ENCODE measurements around the gene RIC3.

RIC3 gene

GRCh38 chr11:8082391-8083087 lies 86.3 kb downstream of the RIC3 start:
- Mint-ChIP-seq H3K4me1 (peaks cover 0 to 3% of the 10 kb centered on the region in 2 donors), H3K27ac (no peak overlapping the region), H3K27me3 (peaks cover 77 to 85% of the 10 kb centered on the region in 2 donors), H3K9me3 (peaks cover 0 to 3% of the 10 kb centered on the region in 2 donors), H3K4me3 (no peak overlapping the region), H3K36me3 (no peaks in the 10 kb centered on the region)
- ATAC-seq (replicated peaks), result no peak
- no peak for DNase-seq

GRCh38 chr11:8081591-8082250 lies 87.1 kb downstream of the RIC3 start:
- Mint-ChIP-seq H3K4me3 (peak overlapping the region; percentile 15 to 60), H3K27ac (no peak overlapping the region), H3K36me3 (no peaks in the 10 kb centered on the region), H3K4me1 (peaks cover 0 to 3% of the 10 kb centered on the region in 2 donors), H3K27me3 (peaks cover 75 to 84% of the 10 kb centered on the region in 2 donors), H3K9me3 (peaks cover 0 to 3% of the 10 kb centered on the region in 2 donors)
- DNase-seq (no peak), ATAC-seq (replicated peaks) (peak; percentile 17 to 28)

DNA sequence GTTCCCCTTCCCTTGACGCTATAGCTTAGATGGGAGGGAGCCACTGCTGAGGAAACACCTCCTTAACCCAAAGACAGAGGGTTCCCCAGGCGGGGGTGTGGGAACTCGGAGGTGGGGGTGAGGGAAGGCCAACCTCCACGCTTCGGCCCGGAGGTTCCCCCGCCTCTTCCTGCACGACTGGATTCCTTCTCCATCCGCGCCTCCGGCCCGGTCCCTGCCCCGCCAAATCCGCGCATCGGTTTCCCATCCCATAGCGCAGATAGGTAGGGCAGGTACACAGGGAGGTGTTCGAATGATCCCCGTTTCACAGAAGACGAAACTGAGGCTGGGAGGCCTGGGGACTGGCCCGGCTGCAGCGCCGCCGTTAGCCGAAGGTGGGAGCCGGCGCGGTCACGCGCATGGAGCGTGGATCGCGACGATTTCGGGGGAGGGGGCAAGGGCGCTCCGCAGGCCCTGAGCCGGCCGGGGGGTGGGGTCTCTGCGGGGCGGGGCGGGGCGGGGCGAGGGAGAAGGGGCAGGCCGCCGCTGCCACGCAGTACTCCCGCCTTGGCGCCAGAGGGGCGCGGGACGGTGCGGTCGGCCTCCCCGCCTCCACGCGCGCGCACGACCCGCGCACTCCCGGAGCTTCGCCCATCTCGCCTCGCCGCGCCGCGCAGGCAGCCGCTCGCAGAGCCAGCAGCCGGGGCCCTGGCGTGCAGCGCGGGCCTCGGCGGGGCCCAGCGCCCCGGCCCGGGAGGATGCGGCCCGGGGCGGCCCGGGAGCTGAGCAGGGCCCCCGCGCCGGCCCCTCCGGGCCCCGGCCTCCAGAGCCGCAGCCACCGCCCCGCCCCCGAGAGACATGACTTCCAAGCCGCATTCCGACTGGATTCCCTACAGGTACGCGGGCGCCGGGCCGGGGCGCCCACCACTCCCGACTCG lies 87.9 kb downstream of the RIC3 start, which contains the start of gene TUB:
TUB (plus strand) TSS at position 538 of the 917 bp plus-strand sequence; CDS start at position 838, 300 bp downstream.
- no peak for DNase-seq
- peaks cover 0 to 3% of the 10 kb centered on the region in 2 donors for H3K4me1 Mint-ChIP-seq
- H3K36me3 Mint-ChIP-seq, result no peaks in the 10 kb centered on the region
- peaks cover 67 to 81% of the 10 kb centered on the region in 2 donors for H3K27me3 Mint-ChIP-seq
- peaks cover 0 to 3% of the 10 kb centered on the region in 2 donors for H3K9me3 Mint-ChIP-seq
- ATAC-seq (replicated peaks), result peak; percentile 52 to 58
- H3K4me3 Mint-ChIP-seq, result peak within 1 kb of the TSS; percentile 63 to 74
- no peak within 1 kb of the TSS for H3K27ac Mint-ChIP-seq

DNA sequence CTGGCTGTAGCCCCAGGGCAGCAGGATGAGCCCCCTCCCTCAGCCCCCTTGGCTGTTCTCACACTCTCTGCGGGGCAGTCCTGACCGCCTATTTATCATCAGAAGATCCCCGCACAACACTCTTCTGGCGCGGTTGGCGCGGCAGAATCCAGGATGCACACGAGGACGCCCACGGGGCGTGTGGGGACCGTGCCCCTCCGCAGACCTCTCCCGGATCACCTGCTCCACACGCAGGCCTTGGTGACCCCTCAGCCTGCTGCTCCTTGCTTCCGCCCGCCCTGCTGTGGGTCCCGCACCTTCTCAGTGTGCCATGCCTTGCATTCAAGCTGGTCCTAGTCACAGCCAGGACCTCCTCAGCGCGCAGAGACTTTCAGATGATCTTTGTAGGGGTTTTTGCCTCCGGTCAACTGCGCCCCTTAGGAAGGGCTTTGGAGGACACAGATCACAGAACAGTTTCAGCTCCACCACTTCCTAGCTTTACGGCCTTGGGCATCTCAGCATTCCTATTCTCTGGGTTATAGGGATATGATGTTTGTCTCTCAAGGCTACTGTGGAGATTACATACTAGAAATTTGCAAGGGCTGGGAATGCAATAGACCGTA lies 88.7 kb downstream of the RIC3 start:
- Mint-ChIP-seq H3K27me3 (peaks cover 61 to 74% of the 10 kb centered on the region in 2 donors), H3K4me3 (peak overlapping the region; percentile 63 to 74), H3K4me1 (peaks cover 0 to 3% of the 10 kb centered on the region in 2 donors)

DNA sequence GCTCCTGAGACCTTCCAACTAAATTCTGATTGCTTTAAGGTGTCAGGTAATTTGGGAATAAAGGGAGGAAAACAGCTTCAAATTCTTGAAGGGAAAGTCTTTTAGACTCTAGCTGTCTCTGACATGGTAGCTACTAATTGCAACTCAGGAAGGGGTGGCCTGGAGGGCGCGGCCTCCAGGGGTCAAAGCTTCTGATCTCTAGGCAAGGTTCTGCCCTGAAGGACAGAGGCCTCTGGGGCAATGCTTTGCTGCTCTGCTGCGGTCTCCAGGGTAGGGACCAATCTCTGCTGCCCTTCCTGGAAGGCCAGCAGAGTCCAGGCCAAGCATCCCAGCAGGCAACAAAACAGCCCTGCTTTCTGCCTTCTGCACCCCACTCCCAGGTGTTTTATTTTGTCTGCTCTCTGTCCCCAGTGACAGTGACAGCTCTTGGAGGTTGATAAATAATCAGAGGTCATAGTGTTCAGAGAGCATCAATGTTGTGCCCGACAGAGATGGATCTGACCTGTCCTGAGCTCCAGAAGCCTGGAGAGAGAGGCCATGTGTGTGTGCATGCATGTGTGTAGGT lies 89.6 kb downstream of the RIC3 start:
- DNase-seq (no peak), ATAC-seq (replicated peaks) (no peak)
- H3K27ac Mint-ChIP-seq, result no peak overlapping the region
- peaks cover 0 to 3% of the 10 kb centered on the region in 2 donors for H3K9me3 Mint-ChIP-seq
- peaks cover 0 to 3% of the 10 kb centered on the region in 2 donors for H3K4me1 Mint-ChIP-seq
- peaks cover 55 to 66% of the 10 kb centered on the region in 2 donors for H3K27me3 Mint-ChIP-seq
- H3K36me3 Mint-ChIP-seq, result no peaks in the 10 kb centered on the region
- no peak overlapping the region for H3K4me3 Mint-ChIP-seq

More for the DNA sequence above, 88.7 kb downstream of the RIC3 start:
- DNase-seq, result no peak
- Mint-ChIP-seq H3K27ac (no peak overlapping the region), H3K36me3 (no peaks in the 10 kb centered on the region), H3K9me3 (peaks cover 0 to 3% of the 10 kb centered on the region in 2 donors)
- ATAC-seq (replicated peaks), result no peak

DNA sequence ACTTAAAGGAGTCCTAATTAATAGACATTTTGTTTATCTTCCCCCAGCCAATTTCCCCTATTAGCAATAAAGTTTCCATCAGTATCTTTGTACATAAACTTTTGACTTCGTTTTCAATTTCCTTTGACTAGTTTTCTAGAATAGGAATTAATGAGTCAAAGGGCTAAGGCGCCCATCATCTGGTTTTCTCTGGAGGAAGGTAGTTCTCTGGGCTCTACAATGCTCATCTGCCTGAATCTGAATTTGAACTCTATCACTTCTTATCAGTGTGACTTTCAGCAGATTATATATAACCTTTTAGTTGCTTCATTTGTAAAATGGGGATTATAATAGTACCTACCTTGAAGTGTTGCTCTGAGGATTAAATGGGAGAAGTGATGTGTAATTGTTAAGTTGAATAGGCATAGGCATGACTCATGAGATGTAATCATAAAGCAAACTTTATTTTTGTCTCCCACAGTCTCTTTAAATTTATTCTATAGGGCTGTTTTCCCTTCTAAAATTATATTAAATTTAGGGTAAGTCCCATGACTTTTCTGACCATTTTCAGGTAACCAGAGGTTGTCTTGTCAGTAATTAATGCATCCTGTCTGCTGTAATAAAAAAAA lies 93.6 kb downstream of the RIC3 start:
- Mint-ChIP-seq H3K9me3 (peaks cover 0 to 3% of the 10 kb centered on the region in 2 donors), H3K27ac (no peak overlapping the region), H3K27me3 (peaks cover 34 to 53% of the 10 kb centered on the region in 2 donors), H3K4me1 (no peaks in the 10 kb centered on the region), H3K4me3 (no peak overlapping the region), H3K36me3 (no peaks in the 10 kb centered on the region)
- DNase-seq (no peak), ATAC-seq (replicated peaks) (no peak)

DNA sequence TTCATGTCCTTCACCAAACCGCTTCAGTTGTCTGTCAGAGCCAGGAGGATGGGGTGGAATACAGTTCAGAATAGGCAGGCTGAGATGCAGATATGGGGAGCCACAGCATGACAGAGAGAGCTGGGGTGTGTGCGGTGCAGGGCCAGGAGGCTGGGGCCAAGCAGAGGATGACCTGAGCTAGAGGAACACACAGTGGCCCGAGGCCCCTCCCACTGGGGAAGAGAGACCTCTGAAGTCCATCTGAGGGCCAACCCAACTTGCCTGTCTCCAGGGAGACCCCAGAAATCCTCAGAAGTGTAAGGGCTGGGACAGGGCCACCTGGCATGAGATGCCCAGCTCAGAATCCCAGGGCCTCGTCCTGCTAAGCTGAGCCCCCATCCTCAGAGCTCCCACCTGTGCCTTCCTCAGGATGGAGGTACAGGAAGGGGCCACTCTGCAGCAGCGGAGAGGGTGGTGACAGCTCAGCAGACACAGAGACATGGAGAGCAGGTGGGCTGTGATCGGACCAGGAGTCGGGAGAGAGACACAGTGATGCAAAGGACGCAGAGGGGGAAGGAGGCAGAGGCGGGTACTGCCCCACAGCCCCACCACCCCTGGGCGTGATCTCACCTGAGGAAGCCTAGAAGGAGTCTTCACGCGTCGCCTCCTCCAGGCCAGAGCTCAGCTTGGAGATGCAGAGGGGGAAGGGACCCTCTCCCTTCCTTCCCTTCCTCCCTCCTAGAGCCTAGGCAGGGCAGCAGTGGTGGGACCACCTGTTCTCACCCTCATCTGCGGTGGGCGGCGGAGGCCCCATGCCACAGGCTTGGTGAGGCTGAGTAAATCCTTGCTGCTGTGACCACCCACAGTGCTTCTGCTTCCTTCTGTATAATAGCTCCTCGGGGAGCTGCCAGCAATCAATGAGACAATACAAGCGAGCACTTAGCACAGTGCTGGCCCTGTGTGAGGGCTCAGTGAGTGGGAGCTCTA lies 96.9 kb downstream of the RIC3 start:
- ATAC-seq (replicated peaks) (no peak), DNase-seq (no peak)
- Mint-ChIP-seq H3K9me3 (no peaks in the 10 kb centered on the region), H3K4me3 (no peak overlapping the region), H3K27me3 (peaks cover 23 to 44% of the 10 kb centered on the region in 2 donors), H3K4me1 (no peaks in the 10 kb centered on the region), H3K27ac (no peak overlapping the region), H3K36me3 (no peaks in the 10 kb centered on the region)

DNA sequence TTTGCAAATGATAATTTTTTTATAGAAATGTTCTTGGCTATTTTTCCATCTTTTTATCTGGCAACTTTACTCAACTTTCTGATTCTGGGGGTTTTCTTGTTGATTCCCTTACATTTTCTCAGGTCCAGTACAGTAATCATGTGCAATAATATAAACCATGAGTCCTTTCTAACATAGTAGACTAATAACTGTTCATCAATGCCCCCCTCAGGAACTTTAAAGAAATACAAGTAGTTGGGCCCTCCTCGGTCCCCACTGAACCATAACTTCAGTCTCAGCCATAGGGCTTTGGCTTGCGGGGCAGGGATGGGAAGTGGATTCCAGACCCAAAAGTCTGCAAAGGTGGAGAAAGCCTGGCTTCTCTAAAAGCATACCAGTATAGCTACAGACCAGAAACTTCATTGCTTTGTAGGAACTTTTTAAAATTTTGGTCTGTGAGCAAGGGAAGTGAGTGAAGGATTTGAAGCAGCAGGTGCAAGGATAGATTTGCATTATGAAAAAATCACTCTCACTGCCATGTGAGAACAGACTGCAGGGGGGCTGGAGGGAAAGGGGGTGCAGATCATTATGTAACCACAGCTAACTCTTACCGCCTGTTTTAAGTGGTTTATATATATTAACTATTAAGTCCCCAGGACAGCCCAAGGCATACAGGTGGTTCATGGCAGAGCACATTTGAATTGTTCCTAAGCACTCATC lies 98.3 kb downstream of the RIC3 start:
- ATAC-seq (replicated peaks), result peak; percentile 67 to 68
- peaks cover 23 to 39% of the 10 kb centered on the region in 2 donors for H3K27me3 Mint-ChIP-seq
- no peaks in the 10 kb centered on the region for H3K36me3 Mint-ChIP-seq
- no peak overlapping the region for H3K4me3 Mint-ChIP-seq
- H3K27ac Mint-ChIP-seq, result no peak overlapping the region
- H3K4me1 Mint-ChIP-seq, result no peaks in the 10 kb centered on the region
- no peaks in the 10 kb centered on the region for H3K9me3 Mint-ChIP-seq
- no peak for DNase-seq

GRCh38 chr11:8069771-8070170 lies 99.1 kb downstream of the RIC3 start:
- Mint-ChIP-seq H3K9me3 (no peaks in the 10 kb centered on the region), H3K4me3 (no peak overlapping the region), H3K4me1 (no peaks in the 10 kb centered on the region)

DNA sequence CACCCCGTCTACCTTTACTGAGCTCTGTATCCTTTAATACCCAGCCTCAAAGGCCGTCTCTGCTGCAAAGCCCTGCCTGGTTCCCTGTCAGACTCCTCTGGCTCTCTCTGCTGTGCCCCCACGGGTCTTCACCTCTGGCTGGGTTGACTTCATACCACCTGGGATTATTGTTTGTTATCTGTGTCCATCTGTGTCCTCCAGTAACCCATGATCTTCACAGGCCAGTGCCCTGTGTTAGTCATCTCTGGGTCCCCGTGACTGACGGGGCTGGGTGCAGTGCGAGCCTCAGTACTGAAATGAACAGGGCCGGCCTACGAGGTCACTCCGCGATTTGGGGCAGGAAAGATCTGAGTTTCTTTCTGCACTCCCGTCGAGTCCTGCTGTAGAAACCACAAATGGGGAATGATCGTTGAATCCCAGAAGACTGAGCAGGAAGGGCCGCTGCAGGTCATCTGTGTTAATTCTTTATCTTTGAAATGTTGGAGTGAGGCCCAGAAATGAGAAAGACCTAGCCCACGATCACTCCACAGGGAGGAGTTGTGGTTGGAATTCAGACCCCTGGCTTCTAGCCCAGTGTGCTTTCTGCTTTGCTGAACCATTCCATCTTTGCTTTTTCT lies 100.1 kb downstream of the RIC3 start:
- Mint-ChIP-seq H3K4me3 (no peak overlapping the region), H3K4me1 (no peaks in the 10 kb centered on the region), H3K27me3 (peaks cover 20 to 33% of the 10 kb centered on the region in 2 donors), H3K27ac (no peak overlapping the region), H3K36me3 (no peaks in the 10 kb centered on the region), H3K9me3 (no peaks in the 10 kb centered on the region)
- ATAC-seq (replicated peaks) (no peak), DNase-seq (no peak)

More at GRCh38 chr11:8069771-8070170, 99.1 kb downstream of the RIC3 start:
- Mint-ChIP-seq H3K27ac (no peak overlapping the region), H3K27me3 (peaks cover 23 to 39% of the 10 kb centered on the region in 2 donors), H3K36me3 (no peaks in the 10 kb centered on the region)
- DNase-seq (no peak), ATAC-seq (replicated peaks) (no peak)

- H3K4me3 Mint-ChIP-seq, result no peak overlapping the region
- H3K4me1 Mint-ChIP-seq, result no peaks in the 10 kb centered on the region
- ATAC-seq (replicated peaks) (no peak), DNase-seq (no peak)
- peaks cover 20 to 31% of the 10 kb centered on the region in 2 donors for H3K27me3 Mint-ChIP-seq
- no peaks in the 10 kb centered on the region for H3K9me3 Mint-ChIP-seq
- no peak overlapping the region for H3K27ac Mint-ChIP-seq
- H3K36me3 Mint-ChIP-seq, result no peaks in the 10 kb centered on the region
Observed at GRCh38 chr11:8067929-8068575, 100.8 kb downstream of the RIC3 start.
